ENCODE data around the gene XIAP.
"Not testable (repeated sequence)": the region's sequence is repeated elsewhere in the genome, so short reads cannot be mapped to it uniquely, and the experiment has no call there.

Gene XIAP

GRCh38 chrX:123859846-123860838 lies at the start of gene XIAP:
Gene XIAP, plus strand, starts transcription at chrX:123860053. Its CDS starts 25,610 bp downstream, at chrX:123885663.
- Histone ChIP-seq H3K9me3 (ENCODE audit: low read length) (no peaks in the 10 kb centered on the region), H2AFZ (ENCODE audit: low read depth, low read length) (peak within 1 kb of the TSS; percentile 37), H3K4me3 (ENCODE audit: low read length) (peak within 1 kb of the TSS; percentile 93), H3K27me3 (ENCODE audit: insufficient read depth, low read length) (no peaks in the 10 kb centered on the region), H3K36me3 (ENCODE audit: insufficient read depth, low read length) (no peaks in the 10 kb centered on the region), H3K4me1 (ENCODE audit: insufficient read depth, low read length) (no peaks in the 10 kb centered on the region)

- no peak overlapping the region for H2AFZ ChIP-seq (ENCODE audit: low read depth, low read length)
- no peaks in the 10 kb centered on the region for H3K4me1 ChIP-seq (ENCODE audit: insufficient read depth, low read length)
- no peaks in the 10 kb centered on the region for H3K27me3 ChIP-seq (ENCODE audit: insufficient read depth, low read length)
- H3K36me3 ChIP-seq (ENCODE audit: insufficient read depth, low read length), result no peaks in the 10 kb centered on the region
- H3K9me3 ChIP-seq (ENCODE audit: low read length), result no peaks in the 10 kb centered on the region
- H3K4me3 ChIP-seq (ENCODE audit: low read length), result no peak overlapping the region
Observed at GRCh38 chrX:123814343-123814742, 45.5 kb upstream of the XIAP start.

- H2AFZ ChIP-seq (ENCODE audit: low read depth, low read length); H3K4me1 ChIP-seq (ENCODE audit: insufficient read depth, low read length); H3K27me3 ChIP-seq (ENCODE audit: insufficient read depth, low read length); H3K36me3 ChIP-seq (ENCODE audit: insufficient read depth, low read length); H3K4me3 ChIP-seq (ENCODE audit: low read length); H3K9me3 ChIP-seq (ENCODE audit: low read length): not testable (repeated sequence)
Observed at GRCh38 chrX:123814934-123815394, 44.9 kb upstream of the XIAP start.

GRCh38 chrX:123817288-123817894 lies 42.5 kb upstream of the XIAP start:
- Histone ChIP-seq H3K27me3 (ENCODE audit: insufficient read depth, low read length) (no peaks in the 10 kb centered on the region), H3K4me3 (ENCODE audit: low read length) (no peak overlapping the region), H3K9me3 (ENCODE audit: low read length) (no peaks in the 10 kb centered on the region), H3K4me1 (ENCODE audit: insufficient read depth, low read length) (no peaks in the 10 kb centered on the region), H2AFZ (ENCODE audit: low read depth, low read length) (no peak overlapping the region), H3K36me3 (ENCODE audit: insufficient read depth, low read length) (no peaks in the 10 kb centered on the region)

GRCh38 chrX:123818243-123818642 lies 41.6 kb upstream of the XIAP start:
- Histone ChIP-seq H3K4me3 (ENCODE audit: low read length) (no peak overlapping the region), H3K4me1 (ENCODE audit: insufficient read depth, low read length) (no peaks in the 10 kb centered on the region), H3K36me3 (ENCODE audit: insufficient read depth, low read length) (no peaks in the 10 kb centered on the region), H2AFZ (ENCODE audit: low read depth, low read length) (no peak overlapping the region), H3K9me3 (ENCODE audit: low read length) (no peaks in the 10 kb centered on the region), H3K27me3 (ENCODE audit: insufficient read depth, low read length) (no peaks in the 10 kb centered on the region)

- no peaks in the 10 kb centered on the region for H3K36me3 ChIP-seq (ENCODE audit: insufficient read depth, low read length)
- no peaks in the 10 kb centered on the region for H3K27me3 ChIP-seq (ENCODE audit: insufficient read depth, low read length)
- no peak overlapping the region for H2AFZ ChIP-seq (ENCODE audit: low read depth, low read length)
- no peaks in the 10 kb centered on the region for H3K4me1 ChIP-seq (ENCODE audit: insufficient read depth, low read length)
- no peaks in the 10 kb centered on the region for H3K9me3 ChIP-seq (ENCODE audit: low read length)
- H3K4me3 ChIP-seq (ENCODE audit: low read length), result no peak overlapping the region
Observed at GRCh38 chrX:123822965-123823364, 36.9 kb upstream of the XIAP start.

GRCh38 chrX:123830309-123830708 lies 29.5 kb upstream of the XIAP start:
- Histone ChIP-seq H3K27me3 (ENCODE audit: insufficient read depth, low read length) (no peaks in the 10 kb centered on the region), H3K4me1 (ENCODE audit: insufficient read depth, low read length) (no peaks in the 10 kb centered on the region), H3K4me3 (ENCODE audit: low read length) (no peak overlapping the region), H2AFZ (ENCODE audit: low read depth, low read length) (no peak overlapping the region), H3K36me3 (ENCODE audit: insufficient read depth, low read length) (no peaks in the 10 kb centered on the region), H3K9me3 (ENCODE audit: low read length) (no peaks in the 10 kb centered on the region)

- no peaks in the 10 kb centered on the region for H3K4me1 ChIP-seq (ENCODE audit: insufficient read depth, low read length)
- no peaks in the 10 kb centered on the region for H3K27me3 ChIP-seq (ENCODE audit: insufficient read depth, low read length)
- no peaks in the 10 kb centered on the region for H3K36me3 ChIP-seq (ENCODE audit: insufficient read depth, low read length)
- H3K9me3 ChIP-seq (ENCODE audit: low read length), result no peaks in the 10 kb centered on the region
- H3K4me3 ChIP-seq (ENCODE audit: low read length), result no peak overlapping the region
- H2AFZ ChIP-seq (ENCODE audit: low read depth, low read length), result no peak overlapping the region
Observed at GRCh38 chrX:123833387-123833786, 26.5 kb upstream of the XIAP start.

GRCh38 chrX:123834116-123834515 lies 25.7 kb upstream of the XIAP start:
- no peaks in the 10 kb centered on the region for H3K9me3 ChIP-seq (ENCODE audit: low read length)
- no peaks in the 10 kb centered on the region for H3K27me3 ChIP-seq (ENCODE audit: insufficient read depth, low read length)
- H2AFZ ChIP-seq (ENCODE audit: low read depth, low read length), result no peak overlapping the region
- H3K4me3 ChIP-seq (ENCODE audit: low read length), result no peak overlapping the region
- H3K4me1 ChIP-seq (ENCODE audit: insufficient read depth, low read length), result no peaks in the 10 kb centered on the region
- no peaks in the 10 kb centered on the region for H3K36me3 ChIP-seq (ENCODE audit: insufficient read depth, low read length)

GRCh38 chrX:123835661-123836371 lies 24.0 kb upstream of the XIAP start:
- H3K27me3 ChIP-seq (ENCODE audit: insufficient read depth, low read length), result no peaks in the 10 kb centered on the region

GRCh38 chrX:123845129-123845528 lies 14.7 kb upstream of the XIAP start:
- not testable (repeated sequence) for H3K4me3 ChIP-seq (ENCODE audit: low read length); H3K9me3 ChIP-seq (ENCODE audit: low read length); H3K4me1 ChIP-seq (ENCODE audit: insufficient read depth, low read length); H3K27me3 ChIP-seq (ENCODE audit: insufficient read depth, low read length); H2AFZ ChIP-seq (ENCODE audit: low read depth, low read length); H3K36me3 ChIP-seq (ENCODE audit: insufficient read depth, low read length)

More at GRCh38 chrX:123835661-123836371, 24.0 kb upstream of the XIAP start:
- Histone ChIP-seq H2AFZ (ENCODE audit: low read depth, low read length) (no peak overlapping the region), H3K4me3 (ENCODE audit: low read length) (no peak overlapping the region), H3K9me3 (ENCODE audit: low read length) (no peaks in the 10 kb centered on the region), H3K36me3 (ENCODE audit: insufficient read depth, low read length) (no peaks in the 10 kb centered on the region), H3K4me1 (ENCODE audit: insufficient read depth, low read length) (no peaks in the 10 kb centered on the region)

- Histone ChIP-seq H3K36me3 (ENCODE audit: insufficient read depth, low read length) (no peaks in the 10 kb centered on the region), H3K4me1 (ENCODE audit: insufficient read depth, low read length) (no peaks in the 10 kb centered on the region), H3K27me3 (ENCODE audit: insufficient read depth, low read length) (no peaks in the 10 kb centered on the region), H2AFZ (ENCODE audit: low read depth, low read length) (no peak overlapping the region), H3K4me3 (ENCODE audit: low read length) (no peak overlapping the region), H3K9me3 (ENCODE audit: low read length) (no peaks in the 10 kb centered on the region)
Observed at GRCh38 chrX:123846577-123847038, 13.2 kb upstream of the XIAP start.

- no peaks in the 10 kb centered on the region for H3K36me3 ChIP-seq (ENCODE audit: insufficient read depth, low read length)
- no peaks in the 10 kb centered on the region for H3K9me3 ChIP-seq (ENCODE audit: low read length)
Observed at GRCh38 chrX:123847056-123847455, 12.8 kb upstream of the XIAP start.

More at GRCh38 chrX:123847056-123847455, 12.8 kb upstream of the XIAP start:
- H3K27me3 ChIP-seq (ENCODE audit: insufficient read depth, low read length), result no peaks in the 10 kb centered on the region
- H2AFZ ChIP-seq (ENCODE audit: low read depth, low read length), result no peak overlapping the region
- no peak overlapping the region for H3K4me3 ChIP-seq (ENCODE audit: low read length)
- no peaks in the 10 kb centered on the region for H3K4me1 ChIP-seq (ENCODE audit: insufficient read depth, low read length)

Measured in neuron (in vitro differentiated cells).